Kidney (tissue), 14 donors: ENCODE results near the gene HK1. TPM values are rescaled to one million over a fixed set of nuclear protein-coding genes. Genes with fewer than 3 reads are reported as not detected.

Source experiments
- DNase-seq, 5 donors: peaks; one replicate each; pipeline ENCODE4 v3.0.0-alpha.2; 2013 to 2020
- FAIRE-seq: peaks from 2 replicates; lab custom pipeline; 2012; peaks lifted over from hg19 to GRCh38; lab: Jason Lieb, UNC
- H3K27ac ChIP-seq, 2 donors: one replicate each; pipeline ENCODE4 v1.7.0; 2013; ENCODE audit warnings: low read depth in 2 of 2, low read length in 2 of 2, inconsistent platforms in 1 of 2
- H3K27me3 ChIP-seq: one replicate; pipeline ENCODE4 v1.7.1; 2013; ENCODE audit warnings: low read length, inconsistent platforms; ENCODE audit not compliant: control insufficient read depth, insufficient read depth
- H3K36me3 ChIP-seq, 3 donors: one replicate each; pipeline versions ENCODE4 v1.7.0 to v1.7.1; 2013; ENCODE audit warnings: low read length in 3 of 3, control low read depth in 1 of 3, inconsistent platforms in 1 of 3; ENCODE audit not compliant: insufficient read depth in 3 of 3, control insufficient read depth in 2 of 3
- H3K4me1 ChIP-seq, 3 donors: one replicate each; pipeline versions ENCODE4 v1.7.0 to v1.7.1; 2013; ENCODE audit warnings: low read length in 3 of 3, inconsistent platforms in 1 of 3, low read depth in 1 of 3; ENCODE audit not compliant: control insufficient read depth in 2 of 3, insufficient read depth in 2 of 3
- H3K4me3 ChIP-seq, 3 donors: one replicate each; pipeline versions ENCODE4 v1.7.0 to v1.8.1; 2013; ENCODE audit warnings: low read length in 3 of 3, control low read depth in 1 of 3, inconsistent platforms in 1 of 3
- H3K9ac ChIP-seq, 3 donors: one replicate each; pipeline versions ENCODE4 v1.7.0 to v1.7.1; 2013; ENCODE audit warnings: low read length in 3 of 3, control low read depth in 1 of 3, inconsistent platforms in 1 of 3
- H3K9me3 ChIP-seq, 3 donors: one replicate each; pipeline versions ENCODE4 v1.7.0 to v1.7.1; 2013; ENCODE audit warnings: low read length in 3 of 3, control low read depth in 1 of 3, inconsistent platforms in 1 of 3; ENCODE audit not compliant: control insufficient read depth in 2 of 3, insufficient read depth in 1 of 3
- intact Hi-C: fragments of 100-400 bp; cut with DNase I; formaldehyde crosslinking; loops from one replicate; pipeline ENCODE4 v1.11.1; 2022
- polyA plus RNA-seq: library from polyadenylated mRNA; stranded (reverse); fragments of 350-450 nt; fragmentation: Illumina TruSeq; extraction: RNeasy Lipid Tissue Mini Kit (QIAGEN cat#74804); gene quantifications from one replicate; pipeline ENCODE4 v1.2.3, GENCODE V29; 2014; ENCODE audit warnings: low read depth, low replicate concordance; ENCODE audit not compliant: insufficient read depth
- total RNA-seq: library from RNA; stranded (reverse); fragmentation: NEBNext Ultra II Directional; extraction: Animal tissue kit (Norgen Biotek cat#: 25700); gene quantifications from one replicate; pipeline ENCODE4 v1.2.1, GENCODE V29; 2021
- TF ChIP-seq, protein P1 (sequence below): IDR thresholded peaks from 3 replicates; pipeline ENCODE4 v1.5.1; 2012; ENCODE audit warnings: mild to moderate bottlenecking, moderate library complexity, borderline replicate concordance; ENCODE audit not compliant: insufficient read depth; ENCODE audit errors: extremely low read depth
- donor health status: control.
- donor health status: control.
- donor health status: control.
- donor health status: control.
- donor health status: control.
- donor health status: DM: yes; HTN: yes; CAD: no.
- donor health status: Normal renal cell carcinoma (clear cell type).

The HK1 gene
- total and polyA plus RNA-seq, 2 donors from 2014 or later = 35.9 to 84.9 TPM

DNA sequence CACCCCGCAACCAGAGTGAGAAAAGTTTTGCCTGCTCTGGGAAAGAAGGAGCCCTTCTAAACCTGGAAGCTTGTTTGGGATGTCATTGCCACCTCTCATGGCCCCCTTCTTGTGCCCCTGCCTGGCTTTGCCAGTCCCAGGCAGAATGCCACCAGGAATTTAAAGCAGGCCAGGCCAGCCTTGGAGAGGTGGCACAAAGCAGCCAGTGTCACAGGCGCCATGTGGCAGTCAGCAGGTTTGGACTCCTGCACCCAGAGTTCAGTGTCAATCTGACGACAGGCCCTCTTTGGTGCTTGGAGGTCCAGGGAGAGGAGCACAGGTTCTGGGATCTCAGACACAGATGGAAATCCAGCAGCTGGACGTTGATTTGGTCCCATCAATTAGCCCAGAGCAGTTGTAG is 12.7 kb downstream of the HK1 start:
- Histone ChIP-seq H3K9ac (no peak overlapping the region), H3K27ac (no peak overlapping the region), H3K4me3 (no peak overlapping the region), H3K4me1 (no peaks in the 10 kb centered on the region), H3K27me3 (no peaks in the 10 kb centered on the region), H3K9me3 (no peaks in the 10 kb centered on the region), H3K36me3 (no peaks in the 10 kb centered on the region)
- intact Hi-C loops = no loop called here
- TF ChIP-seq, protein P1, sequence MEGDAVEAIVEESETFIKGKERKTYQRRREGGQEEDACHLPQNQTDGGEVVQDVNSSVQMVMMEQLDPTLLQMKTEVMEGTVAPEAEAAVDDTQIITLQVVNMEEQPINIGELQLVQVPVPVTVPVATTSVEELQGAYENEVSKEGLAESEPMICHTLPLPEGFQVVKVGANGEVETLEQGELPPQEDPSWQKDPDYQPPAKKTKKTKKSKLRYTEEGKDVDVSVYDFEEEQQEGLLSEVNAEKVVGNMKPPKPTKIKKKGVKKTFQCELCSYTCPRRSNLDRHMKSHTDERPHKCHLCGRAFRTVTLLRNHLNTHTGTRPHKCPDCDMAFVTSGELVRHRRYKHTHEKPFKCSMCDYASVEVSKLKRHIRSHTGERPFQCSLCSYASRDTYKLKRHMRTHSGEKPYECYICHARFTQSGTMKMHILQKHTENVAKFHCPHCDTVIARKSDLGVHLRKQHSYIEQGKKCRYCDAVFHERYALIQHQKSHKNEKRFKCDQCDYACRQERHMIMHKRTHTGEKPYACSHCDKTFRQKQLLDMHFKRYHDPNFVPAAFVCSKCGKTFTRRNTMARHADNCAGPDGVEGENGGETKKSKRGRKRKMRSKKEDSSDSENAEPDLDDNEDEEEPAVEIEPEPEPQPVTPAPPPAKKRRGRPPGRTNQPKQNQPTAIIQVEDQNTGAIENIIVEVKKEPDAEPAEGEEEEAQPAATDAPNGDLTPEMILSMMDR = no peak
- DNase-seq (no peak), FAIRE-seq (no peak)

DNA sequence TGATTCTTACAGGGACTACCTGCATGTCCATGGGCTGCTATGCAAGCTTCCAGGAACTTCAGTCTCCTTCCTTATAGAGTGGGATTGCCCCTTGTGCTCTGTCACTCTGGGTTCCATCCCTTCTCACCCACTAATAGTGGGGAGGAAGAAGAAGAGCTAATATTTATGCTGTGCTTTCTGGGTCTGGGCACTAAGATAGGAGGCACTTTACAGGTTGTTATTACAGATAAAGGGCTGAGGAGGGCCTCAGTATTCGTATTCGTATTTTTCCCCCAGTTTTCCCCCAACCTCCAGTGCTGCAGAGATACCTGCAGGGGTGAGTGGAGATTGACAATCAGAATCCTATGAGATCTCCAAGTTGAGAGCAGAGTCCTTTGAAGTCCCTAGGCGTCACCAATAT is 14.2 kb downstream of the HK1 start:
- Histone ChIP-seq H3K27ac (no peak overlapping the region), H3K36me3 (no peaks in the 10 kb centered on the region), H3K4me1 (no peaks in the 10 kb centered on the region), H3K9me3 (no peaks in the 10 kb centered on the region), H3K9ac (no peak overlapping the region), H3K4me3 (no peak overlapping the region), H3K27me3 (no peaks in the 10 kb centered on the region)
- intact Hi-C loops = no loop called here
- FAIRE-seq = no peak
- TF ChIP-seq, protein P1 = no peak
- DNase-seq = no peak

DNA sequence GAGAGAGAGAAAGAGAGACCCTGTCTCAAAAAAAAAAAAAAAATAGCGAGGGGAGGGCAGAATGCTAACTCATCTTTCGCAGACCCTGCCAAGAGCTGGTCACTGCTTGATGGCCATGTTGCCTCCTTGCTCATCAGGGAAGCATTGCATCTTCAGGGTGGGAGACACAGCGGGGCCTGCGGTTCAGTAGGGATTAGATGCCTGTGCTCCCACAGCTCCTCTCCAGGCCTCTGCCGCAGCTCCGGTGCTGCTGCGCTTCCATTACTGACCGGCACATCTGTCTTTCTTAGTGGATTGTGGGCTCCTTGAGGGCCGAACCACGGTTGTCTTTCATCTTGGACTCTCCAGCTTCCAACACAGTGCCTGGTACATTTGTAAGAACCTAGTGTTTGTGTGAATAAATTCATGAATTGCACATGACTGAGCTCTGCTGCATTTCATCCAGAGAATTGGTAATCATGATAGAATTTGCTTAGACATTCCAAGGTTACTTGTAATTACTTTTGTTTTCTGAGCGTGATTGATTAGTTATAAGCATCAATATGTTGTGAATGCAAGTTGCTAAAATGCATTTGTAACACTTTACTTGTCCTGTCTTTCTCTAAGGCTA is 16.8 kb downstream of the HK1 start:
- Histone ChIP-seq H3K9me3 (no peaks in the 10 kb centered on the region), H3K36me3 (no peaks in the 10 kb centered on the region), H3K4me1 (no peaks in the 10 kb centered on the region), H3K4me3 (no peak overlapping the region), H3K27ac (no peak overlapping the region), H3K9ac (no peak overlapping the region), H3K27me3 (no peaks in the 10 kb centered on the region)
- DNase-seq = no peak
- TF ChIP-seq, protein P1 = no peak
- FAIRE-seq = no peak
- intact Hi-C loops = no loop called here

DNA sequence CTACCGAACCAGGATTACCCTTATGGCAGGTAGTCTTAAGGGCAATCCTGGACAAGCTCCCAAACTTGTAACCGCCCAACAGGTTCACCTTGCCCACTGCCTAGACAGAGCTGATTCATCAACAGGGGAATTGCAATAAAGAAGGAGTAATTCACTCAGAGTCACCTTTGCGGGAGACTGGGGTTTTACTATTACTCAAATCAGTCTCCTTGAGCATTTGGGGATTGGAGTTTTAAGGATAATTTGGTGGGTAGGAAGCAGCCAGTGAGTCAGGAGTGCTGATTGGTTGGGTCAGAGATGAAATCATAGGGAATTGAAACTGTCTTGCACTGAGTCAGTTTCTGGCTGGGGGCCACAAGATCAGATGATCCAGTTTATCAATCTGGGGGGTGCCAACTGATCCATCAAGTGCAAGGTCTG is 25.3 kb downstream of the HK1 start:
- no peak for FAIRE-seq
- intact Hi-C loops = no loop called here

More for the DNA sequence above, 25.3 kb downstream of the HK1 start:
- Histone ChIP-seq H3K27me3 (no peaks in the 10 kb centered on the region), H3K4me3 (no peak overlapping the region), H3K9me3 (no peaks in the 10 kb centered on the region), H3K4me1 (no peaks in the 10 kb centered on the region), H3K9ac (no peak overlapping the region), H3K36me3 (no peaks in the 10 kb centered on the region), H3K27ac (no peak overlapping the region)
- no peak for DNase-seq
- TF ChIP-seq, protein P1 = no peak
